GM18502 (cell line): Measurements from ENCODE around the gene TAS2R41.
"Not testable (repeated sequence)": the region's sequence is repeated elsewhere in the genome, so short reads cannot be mapped to it uniquely, and the experiment has no call there.

Experiments used
- ATAC-seq: cut with Tn5 transposase; IDR thresholded peaks from one replicate; pipeline ENCODE4 v1.9.1; 2021; ENCODE audit warnings: mild to moderate bottlenecking; ENCODE audit not compliant: unreplicated experiment, poor library complexity

The TAS2R41 gene

GRCh38 chr7:143514487-143514886 is 36.8 kb downstream of the TAS2R41 start:
- no peak for ATAC-seq

- ATAC-seq = no peak
Measured at GRCh38 chr7:143514995-143515735, 37.5 kb downstream of the TAS2R41 start.

GRCh38 chr7:143516981-143517380 is 39.3 kb downstream of the TAS2R41 start:
- no peak for ATAC-seq

GRCh38 chr7:143518521-143518920 is 40.8 kb downstream of the TAS2R41 start:
- ATAC-seq = no peak

- no peak for ATAC-seq
Measured at GRCh38 chr7:143518941-143519340, 41.3 kb downstream of the TAS2R41 start.

GRCh38 chr7:143519411-143520131 is 41.9 kb downstream of the TAS2R41 start:
- ATAC-seq = no peak

GRCh38 chr7:143522309-143522916 is 44.7 kb downstream of the TAS2R41 start:
- not testable (repeated sequence) for ATAC-seq
